Inferior parietal cortex (tissue), 1 donor: ENCODE results near the gene NATD1.

Experiments used
- DNase-seq: peaks from one replicate; pipeline ENCODE4 v3.0.0-alpha.2; 2016; ENCODE audit errors: extremely low spot score

NATD1 gene

DNA sequence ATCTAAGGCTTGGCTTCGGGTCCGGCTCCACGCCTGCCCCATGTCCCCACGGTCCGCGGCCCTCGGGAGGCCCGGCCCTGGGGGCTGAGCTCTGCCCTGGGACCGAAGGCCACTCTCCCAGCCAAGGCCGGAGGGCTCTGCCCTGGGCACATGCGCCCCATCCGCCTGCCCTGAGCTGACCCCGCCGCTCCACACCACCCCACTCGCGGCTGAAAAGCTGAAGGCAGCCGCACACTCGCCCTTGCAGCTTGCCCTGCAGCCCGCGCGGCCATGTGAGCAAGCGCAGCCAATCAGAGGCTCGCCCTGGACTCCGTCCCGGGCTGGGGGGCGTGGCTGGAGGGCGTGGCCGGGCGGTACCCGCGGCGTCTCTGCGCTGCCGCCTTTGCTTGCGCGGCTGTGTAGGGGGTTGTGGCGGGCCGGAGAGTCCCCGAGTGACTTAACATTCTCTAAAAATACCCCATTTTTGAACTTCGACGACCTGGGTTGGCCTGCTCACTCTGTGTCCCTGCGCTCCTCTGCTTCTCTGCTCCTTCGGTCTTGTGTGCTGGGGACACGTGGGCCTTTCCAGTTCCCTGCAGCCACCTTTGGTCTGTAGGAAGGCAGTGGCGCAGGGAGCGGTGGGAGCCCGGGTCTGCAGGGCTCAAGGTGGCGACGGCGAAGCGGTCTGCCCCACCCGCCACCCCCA, 22.5 kb upstream of the NATD1 start:
- peak; percentile 93 for DNase-seq

DNA sequence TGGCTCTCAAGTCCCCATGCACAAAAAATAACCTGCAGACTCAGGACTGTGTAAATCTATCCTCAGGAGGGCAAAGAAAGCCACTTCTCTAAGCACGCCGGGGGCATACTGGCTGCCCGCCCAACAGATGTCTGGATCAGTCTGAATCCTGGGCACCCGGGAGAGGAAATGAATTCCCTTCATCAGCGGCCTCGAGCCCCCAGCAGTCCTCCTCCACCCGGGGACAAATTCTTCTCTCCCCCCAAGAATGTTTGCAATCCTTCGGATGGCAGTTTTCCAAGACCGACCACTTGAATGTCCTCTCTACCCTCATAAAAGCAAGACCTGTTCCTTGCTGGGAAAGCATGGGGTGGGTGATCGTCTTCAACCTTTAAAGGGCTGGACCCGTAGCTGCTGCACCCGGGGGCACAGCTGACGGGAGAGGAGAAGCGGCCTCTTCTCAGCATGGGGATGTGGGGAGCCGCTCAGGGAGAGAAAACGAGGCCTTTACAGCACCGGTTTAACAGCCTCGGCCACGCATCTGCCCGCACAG, 21.9 kb upstream of the NATD1 start:
- no peak for DNase-seq

DNA sequence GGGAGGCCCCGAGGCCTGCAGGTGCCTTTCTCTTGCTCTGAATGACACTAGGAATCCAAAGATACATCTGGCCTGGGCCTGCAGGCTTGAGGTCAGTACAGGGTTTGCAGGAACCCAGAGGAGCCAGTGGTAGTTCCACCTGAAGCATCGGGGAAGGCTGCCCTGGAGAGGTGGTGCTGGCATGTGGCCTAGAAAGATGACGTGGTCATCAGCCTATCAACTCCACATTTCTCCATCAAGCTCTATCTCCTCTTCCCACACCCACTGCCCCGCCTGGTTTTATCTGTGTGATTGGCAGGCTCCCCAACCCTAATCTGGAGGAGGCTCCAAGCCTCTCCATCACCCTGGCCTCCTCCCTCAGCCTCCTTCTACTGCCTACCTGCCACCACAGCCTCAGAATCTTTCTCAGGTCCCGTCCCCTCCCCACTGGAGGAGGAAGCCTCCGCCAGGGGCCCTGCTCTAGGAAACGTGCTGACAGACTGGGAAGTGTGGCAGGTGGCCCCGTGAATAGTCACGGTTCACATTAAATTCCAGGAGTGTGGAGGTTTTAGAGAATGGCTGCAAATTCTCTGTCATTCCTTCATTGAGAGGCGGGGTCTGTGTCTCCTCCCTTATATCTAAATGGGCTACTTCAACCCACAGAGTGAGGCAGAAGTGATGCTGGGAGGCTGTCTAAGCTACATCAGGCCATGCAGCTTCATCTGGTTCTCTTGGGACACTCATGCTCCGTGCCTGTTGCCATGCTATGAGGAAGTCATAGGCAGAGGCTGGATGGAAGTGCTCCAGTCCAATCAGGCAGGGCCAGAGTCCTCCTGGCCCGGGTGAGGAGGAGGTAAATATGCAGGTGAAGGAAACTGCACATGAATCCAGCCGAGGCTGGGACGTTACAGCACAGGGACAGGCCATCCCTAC, 19.9 kb upstream of the NATD1 start:
- DNase-seq = no peak

DNA sequence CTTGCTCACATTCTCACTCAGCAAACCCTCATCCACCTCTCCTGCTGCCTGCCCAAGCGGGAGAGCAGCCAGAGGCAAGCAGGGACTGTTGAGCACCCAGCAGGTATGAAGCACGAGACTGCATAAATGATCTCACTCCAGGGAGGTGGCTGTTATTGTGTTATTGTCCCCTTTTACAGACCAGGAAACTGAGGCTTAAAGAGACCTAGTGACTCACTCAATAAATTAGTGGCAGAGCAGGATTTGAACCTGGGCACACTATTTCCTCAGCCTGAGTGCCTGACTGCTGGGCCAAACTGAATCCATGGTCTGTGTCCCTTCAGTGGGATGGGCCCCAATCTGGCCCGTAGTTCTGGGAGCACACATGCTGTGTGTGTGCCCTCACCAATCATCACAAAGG, 19.0 kb upstream of the NATD1 start:
- DNase-seq = no peak

DNA sequence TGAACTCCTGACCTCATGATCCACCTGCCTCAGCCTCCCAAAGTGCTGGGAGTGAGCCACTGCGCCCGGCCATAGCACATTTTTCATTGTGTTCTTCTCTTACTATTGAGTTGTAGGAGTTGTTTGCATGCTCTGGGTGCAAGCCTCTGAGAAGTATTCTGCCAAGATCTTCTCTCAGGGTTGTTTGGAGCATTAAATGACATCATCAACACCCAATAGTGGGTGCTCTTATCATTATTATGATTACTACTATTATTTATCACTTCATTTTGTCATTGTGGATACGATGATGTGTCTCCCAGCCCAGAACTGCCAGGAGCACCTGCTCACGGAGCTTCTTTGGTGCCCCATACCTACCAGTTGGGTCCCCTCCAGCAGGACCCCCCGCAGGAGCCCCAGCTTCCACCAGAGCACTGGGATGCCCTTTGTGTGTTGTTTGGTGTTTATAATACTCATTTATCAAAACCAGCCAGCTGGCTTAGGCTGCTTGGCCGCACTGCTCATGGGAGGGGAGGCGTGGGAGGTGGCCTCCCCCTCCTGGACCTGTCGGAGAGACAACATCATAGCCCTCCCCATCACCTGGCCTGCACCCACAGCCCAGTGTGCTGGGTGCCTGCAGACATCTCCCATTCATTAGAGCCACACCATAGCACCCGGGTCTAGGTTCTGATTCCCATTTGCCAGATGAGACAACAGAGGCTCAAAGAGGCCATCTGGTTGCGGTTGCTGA, 18.4 kb upstream of the NATD1 start:
- DNase-seq = no peak

DNA sequence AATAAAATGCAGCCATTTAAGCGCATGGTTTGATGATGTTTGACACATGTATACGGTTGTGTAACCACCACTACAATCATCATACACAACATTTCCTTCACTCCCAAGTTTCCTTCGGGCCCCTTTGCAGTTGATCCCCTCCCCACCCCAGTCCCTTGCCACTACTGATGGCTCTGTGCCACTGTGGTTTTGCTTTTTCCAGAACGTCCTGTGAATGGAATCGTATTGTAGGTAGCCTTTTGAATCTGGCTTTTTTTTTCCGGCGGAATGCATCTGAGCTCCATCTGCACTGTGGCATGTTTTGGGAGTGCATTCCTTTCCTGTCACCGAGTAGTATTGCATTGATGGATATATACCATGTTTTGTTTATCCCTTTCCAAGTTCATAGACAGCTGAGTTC, 16.2 kb upstream of the NATD1 start:
- no peak for DNase-seq

DNA sequence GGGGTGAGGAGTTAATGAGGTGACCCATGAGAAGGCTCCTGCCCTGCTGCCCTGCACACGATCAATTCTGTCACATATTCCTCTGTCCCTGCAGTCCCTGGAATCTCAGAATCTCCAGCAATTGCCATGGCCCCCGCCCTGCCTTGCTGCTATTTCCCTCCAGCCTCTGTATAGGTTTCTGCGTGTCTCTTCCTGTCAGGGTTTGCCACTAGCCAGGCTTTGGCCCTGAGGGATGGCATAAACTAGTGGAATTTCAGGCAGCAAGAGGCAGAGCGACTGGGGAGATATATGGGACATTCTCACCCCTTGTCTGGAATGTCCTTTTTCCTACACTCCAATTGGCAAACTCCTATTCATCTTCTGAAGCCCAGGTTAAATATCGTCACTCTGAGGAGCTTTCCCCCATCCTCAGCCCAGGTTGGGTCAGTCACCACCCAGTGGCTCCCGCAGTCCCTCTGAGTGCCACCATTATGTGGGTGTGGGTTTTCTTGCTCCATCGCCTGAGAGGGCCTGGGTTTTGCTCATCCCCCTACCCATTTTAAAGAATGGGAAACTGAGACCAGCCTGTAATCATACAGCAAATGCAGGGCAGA, 15.5 kb upstream of the NATD1 start:
- DNase-seq = no peak

DNA sequence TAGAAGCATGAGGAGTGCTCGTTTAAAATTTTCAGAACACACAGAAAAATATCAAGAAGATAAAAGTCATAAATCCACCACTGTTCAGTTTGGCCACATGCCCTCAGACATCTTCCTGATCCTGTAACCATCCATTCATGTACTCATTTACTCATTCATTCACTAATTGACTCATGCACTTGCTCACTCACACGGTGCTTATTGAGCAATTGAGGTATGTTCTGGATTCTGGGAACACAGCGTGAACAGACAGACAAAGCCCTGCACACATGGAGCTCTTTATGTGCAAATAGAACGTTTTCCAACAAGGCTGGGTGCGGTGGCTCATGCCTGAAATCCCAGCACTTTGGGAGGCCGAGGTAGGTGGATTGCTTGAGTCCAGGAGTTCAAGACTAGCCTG, 10.2 kb upstream of the NATD1 start:
- no peak for DNase-seq

DNA sequence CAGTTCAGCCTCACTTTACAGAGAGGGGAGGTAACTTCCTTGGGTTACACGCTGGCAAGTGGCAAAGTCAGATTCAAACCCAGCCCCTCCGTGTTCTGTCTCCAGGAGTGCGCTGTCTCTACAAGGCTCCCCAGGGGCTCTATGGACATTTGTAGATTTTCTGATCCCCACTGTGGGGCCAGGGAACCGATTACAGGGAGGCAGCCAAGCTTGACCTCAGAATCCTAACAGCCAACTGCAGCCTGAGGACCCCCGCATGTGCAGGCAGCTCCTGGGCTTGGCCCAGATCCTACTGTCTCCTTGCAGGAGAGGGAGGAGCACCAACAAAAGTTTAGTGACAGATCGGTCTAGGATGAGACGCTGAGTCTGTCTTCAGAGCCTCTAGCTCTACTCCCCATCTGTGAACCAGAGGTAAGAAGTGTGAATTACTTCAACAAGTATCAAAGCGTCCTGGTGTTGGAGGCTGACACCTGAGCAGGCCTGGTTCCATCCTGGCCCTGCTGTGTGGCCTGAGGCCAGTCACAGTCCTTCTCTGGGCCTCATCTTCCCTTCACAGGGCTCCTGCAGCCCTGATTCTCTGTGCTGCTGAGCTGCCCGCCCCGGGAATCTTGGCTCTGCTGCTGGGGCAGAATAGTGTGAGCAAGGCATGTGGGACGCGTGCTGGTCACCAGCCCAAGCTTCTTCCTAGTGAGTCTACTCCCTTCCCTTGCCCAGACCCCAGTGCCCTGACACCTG, 9.2 kb upstream of the NATD1 start:
- no peak for DNase-seq

DNA sequence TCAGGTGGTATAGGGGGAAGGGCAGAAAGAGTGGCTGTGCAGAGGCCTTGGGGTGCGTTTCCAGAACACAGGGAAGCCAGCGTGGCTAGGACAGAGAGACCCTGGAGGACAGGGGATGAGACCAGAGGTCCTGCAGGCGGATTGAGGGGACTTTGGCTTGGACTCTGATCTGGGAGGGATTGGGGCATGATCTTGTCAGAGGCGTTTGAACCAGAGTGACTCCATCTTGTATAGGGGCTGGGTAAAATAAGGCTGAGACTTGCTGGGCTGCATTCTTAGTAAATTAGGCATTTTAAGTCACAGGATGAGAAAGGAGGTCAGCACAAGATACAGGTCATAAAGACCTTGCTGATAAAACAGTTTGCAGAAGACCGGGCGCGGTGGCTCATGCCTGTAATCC, 5.4 kb upstream of the NATD1 start:
- no peak for DNase-seq

DNA sequence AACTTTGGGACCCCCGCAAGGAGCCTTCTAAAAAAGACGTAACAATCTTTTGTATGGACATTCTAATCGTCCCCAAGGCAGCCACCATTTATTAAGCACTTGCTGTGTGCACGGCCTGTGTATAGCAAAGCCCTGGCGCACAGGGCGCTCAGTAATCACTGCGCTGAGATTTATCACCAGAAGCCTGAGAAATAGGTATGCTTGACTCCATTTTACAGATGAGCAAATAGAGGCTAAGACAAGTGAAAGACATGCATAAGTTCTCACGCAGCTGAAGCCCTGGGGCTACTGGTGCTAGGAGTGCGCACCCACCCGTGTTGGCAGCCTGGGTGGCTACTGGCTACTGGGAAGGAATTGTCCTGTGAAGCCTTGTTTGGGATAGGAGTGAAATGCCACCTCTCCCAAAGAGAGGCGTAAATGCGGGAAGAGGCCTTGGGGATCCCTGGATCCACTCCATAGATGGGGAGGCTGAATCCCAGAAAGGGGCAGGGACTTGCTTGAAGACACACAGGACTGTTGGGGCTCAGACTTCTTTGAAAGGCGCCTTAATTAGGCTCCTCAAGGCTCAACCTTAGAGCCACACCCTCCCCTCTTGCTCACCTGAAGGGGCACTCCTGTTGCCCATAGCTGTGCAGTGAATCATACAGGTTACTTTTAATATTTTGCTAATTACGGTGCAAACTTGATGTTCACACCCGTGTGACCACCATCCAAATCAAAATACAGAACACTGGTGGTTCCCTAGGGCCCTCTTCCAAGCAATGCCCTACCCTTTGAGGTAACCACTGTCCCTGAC, 634 bp upstream of the NATD1 start:
- DNase-seq = no peak

DNA sequence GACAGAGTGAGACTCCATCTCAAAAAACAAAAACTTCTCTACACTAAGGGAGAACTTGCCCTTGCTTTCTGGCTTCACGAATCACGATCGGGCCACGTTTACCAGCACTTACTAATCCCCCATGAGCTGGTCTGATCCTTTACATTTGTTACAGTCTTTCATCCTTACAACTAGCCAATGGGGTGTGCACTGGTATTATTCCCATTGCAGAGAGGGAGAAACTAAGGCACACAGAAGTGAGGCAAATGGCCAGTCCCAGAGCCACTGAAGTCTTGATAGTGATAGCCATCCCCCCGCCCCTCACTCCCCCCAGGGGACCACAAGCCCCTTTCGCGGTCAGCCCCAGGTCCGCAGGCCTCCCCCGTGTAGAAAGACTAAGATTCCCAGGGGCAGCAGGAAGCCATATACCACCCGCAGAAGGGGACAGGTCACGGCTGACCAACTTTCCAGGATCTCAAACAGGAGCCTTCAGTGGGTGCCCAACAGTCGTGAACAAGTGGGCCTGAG, 868 bp downstream of the NATD1 start:
- DNase-seq = no peak

DNA sequence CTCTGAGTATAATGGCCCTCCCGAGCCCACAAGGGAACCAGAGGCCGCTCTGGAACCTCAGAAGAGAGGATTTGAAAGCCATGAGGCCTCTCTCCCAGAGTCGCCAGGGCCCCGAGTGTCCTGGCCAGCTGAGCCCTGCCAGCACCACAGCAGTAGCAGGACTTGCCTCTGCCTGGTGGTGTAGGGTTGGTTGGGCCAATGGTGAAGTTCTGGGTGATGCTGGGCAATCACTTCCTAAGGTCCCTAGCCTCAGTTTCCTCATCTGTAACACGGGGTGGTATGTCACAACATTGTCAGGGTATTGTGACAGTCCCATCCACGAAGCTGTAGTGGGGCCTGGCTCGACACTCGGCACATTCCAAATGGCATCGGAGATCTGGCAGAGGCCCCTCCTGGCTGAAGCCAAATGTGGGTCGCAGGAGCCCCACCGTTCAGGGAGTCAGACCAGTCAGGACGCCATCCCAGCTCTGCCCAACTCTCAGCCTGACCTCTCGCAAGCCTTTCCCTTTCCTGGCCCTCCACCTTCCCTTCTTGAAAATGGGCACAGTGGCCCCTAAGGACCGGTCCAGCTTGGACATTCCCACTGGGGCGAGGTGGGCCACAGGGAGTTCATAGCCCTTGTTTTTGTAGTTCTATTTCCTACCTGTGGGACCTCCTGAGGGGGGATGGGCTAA, 1.7 kb downstream of the NATD1 start:
- no peak for DNase-seq

DNA sequence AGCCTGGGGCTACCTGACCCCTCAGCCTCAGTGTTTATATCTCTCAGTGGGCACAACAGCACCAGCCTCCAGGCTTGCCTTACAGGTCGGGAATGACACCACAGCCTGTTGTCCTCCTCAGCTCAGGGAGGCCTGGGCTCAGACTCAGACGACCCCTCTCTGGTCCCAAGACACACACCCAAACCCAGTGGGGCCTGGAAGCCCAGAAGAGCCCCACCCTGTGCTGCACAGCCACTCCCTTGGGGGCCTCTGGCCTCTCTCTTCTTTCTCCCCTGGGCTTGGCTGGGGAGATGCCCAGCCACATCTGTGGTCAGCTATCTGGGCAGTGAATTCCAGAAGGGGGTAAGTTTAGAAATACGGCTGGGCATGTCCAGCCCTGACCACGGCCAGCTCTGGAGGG, 2.4 kb downstream of the NATD1 start:
- no peak for DNase-seq

DNA sequence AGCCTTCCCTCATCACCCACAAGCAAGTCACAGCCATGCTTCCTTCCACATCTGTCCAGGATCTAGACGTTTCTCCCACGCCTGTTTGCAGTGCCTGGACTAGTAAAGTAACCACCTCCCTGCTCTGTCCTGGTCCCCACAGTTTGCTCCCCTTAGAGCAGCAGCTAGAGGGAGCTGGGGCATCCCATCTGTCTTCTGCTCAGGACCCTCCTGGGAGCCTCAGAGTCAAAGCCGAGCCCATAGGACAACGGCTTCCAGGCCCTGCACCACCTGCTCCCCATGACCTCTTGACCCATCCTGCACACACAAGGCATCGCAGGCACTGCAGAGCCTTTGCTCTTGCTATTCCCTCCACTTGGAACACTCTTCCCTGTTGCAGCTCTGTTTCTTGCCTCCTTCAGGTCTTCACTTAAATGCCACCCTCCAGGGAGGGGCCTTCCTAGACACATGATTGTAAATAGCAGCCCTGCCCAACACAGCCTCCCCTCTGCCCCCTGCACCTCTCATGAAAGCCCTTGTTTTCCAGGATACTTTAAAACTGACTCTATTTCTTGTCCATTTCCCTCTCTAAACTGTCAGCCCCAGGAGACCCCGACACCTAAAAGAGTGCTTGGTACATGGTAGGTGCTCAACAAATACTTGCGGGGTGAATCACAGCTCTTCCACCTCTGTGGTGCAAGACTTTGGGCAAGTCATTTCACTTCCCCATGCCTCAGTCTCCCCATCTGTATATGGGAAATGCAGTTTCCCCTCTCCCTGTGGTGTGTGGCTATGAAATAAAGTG, 3.1 kb downstream of the NATD1 start:
- no peak for DNase-seq

DNA sequence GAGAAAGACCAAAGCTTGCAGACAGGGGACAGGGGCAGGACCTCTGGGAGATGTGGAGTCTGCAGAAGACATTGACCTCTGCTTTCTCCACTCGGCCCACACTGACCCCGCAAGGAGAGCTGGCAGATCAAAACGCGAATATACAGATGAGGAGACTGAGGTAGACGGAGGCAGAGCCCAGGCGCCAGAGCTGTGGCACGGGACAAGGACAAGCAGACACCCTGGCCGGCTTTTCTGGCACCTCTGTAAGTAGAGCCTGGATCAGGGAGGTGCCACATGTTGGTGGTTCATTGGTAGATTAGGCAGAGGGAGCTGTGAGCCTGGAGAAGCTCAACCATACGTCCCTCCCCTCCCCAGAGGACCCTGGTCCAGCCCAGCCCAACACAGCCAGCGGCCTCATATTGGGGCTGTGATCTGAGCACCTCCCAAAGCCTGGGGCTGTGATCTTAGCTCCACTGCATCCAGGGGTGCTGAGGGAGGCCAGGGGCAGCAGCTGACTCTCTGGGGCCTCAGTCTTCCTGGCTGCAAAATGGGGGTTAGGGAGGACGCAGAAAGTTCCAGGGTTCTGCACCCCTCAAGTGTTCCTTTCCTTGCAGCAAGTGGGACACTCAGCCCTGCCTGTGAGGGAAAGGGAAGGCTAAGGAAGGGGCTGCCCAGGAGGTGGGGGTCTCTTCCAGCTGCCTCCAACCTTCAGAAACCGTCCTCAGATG, 4.0 kb downstream of the NATD1 start:
- DNase-seq = no peak

DNA sequence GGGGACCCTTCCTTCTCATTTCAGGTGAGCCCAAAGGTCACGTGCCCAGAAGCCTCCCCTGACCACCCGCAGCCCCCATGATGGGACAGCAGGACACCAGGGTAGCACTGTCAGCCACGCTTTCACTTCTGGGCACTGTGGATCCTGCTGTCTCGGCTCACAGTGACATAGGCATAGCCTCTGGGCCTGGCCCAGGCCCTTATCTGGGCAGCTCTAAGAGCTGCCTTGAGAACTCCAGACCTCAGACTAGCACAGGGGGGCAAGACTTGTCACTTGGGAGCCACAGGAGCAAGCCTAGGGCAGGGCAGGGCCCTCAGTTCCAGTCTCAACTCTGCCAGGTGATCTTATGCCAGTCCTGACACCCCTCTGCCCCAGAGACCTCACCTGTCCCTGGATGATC, 4.7 kb downstream of the NATD1 start:
- DNase-seq = no peak

DNA sequence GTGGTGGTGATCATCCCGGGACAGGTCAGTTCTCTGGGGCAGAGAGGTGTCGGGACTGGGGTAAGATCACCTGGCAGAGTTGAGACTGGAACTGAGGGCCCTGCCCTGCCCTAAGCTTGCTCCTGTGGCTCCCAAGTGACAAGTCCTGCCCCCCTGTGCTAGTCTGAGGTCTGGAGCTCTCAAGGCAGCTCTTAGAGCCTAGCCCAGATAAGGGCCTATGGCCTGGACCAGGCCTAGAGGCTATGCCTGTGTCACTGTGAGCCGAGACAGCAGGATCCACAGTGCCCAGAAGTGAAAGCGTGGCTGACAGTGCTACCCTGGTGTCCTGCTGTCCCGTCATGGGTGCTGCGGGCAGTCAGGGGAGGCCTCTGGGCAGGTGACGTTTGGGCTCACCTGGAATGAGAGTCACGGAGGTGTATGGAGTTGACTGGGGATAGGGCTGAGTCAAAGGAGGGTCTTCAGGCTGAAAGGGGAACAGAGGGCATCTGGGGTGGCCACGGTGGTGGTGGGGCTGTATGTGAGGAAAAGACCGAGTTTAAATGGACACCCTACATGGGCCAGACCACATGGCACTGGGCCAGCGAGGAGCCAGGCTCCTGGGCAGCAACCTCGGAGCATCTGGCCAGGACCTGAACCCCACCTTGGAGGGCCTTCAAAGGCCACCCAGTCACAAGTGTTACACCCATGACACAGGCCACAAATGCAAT, 5.5 kb downstream of the NATD1 start:
- no peak for DNase-seq
